ENCODE data around the gene PTPRK. TPM values are rescaled to one million over a fixed set of nuclear protein-coding genes. Genes with fewer than 3 reads are reported as not detected.
"Not testable (repeated sequence)": the region's sequence is repeated elsewhere in the genome, so short reads cannot be mapped to it uniquely, and the experiment has no call there.

PTPRK gene
- total and polyA plus RNA-seq, 2 of the 13 experiments (the other 11 are each of a cell fraction or from before 2014, with no cell fraction given) = 43.6 to 98.3 TPM

DNA sequence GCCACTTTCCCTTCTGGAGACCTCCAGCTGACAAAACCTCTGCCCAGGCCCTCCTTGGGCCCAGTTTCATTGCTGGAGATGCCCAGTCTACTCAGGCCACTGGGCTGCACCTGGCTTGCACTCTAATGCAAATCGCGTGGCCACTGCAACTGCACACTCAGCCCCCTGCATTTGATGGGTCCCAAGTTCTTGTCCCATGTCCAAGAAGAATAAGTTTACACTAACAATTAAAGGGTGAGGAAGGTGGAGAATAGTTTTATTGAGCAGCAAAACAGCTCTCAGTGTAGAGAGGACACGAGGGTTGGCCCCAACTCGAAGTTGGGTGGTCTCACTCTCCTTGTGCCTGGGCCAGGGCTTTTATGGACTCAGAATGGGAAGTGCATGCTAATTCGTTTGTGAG, 587.7 kb downstream of the PTPRK start:
- ATAC-seq (no peak), FAIRE-seq (no peak), DNase-seq (ENCODE audit: low spot score) (no peak)
- Histone ChIP-seq H3K9me3 (ENCODE audit: low read length) (peaks cover 9% of the 10 kb centered on the region), H3K4me2 (ENCODE audit: low read depth, low read length) (no peak overlapping the region), H3K4me1 (ENCODE audit: insufficient read depth, low read length) (no peaks in the 10 kb centered on the region), H2AFZ (ENCODE audit: low read length) (no peak overlapping the region), H3K4me3 (replicated peaks in 1 of 3; ENCODE audit: insufficient read depth in 1 of 3, low read depth in 2 of 3, low read length in 3 of 3) (no peak overlapping the region), H3K9ac (ENCODE audit: insufficient read depth, low read depth, low read length) (no peak overlapping the region), H4K20me1 (ENCODE audit: insufficient read depth, low read length) (no peaks in the 10 kb centered on the region), H3K79me2 (ENCODE audit: insufficient read depth, low read length) (no peaks in the 10 kb centered on the region), H3K27me3 (ENCODE audit: control insufficient read depth in 1 of 2, insufficient read depth in 2 of 2, low read length in 2 of 2) (no peaks in the 10 kb centered on the region), H3K36me3 (replicated peaks in 1 of 2; ENCODE audit: control insufficient read depth in 1 of 2, insufficient read depth in 2 of 2, low read length in 2 of 2) (no peaks in the 10 kb centered on the region), H3K27ac (ENCODE audit: extremely low read length, insufficient read depth, low read length) (no peak overlapping the region)
- TF ChIP-seq ZNF704 (CRISPR knock-in tag; IDR thresholded peaks at IDR 0.05; ENCODE audit: borderline replicate concordance) (no peak), ZNF652 (CRISPR knock-in tag; IDR thresholded peaks at IDR 0.05; ENCODE audit: borderline replicate concordance, low read depth) (no peak), ZNF720 (CRISPR knock-in tag; IDR thresholded peaks at IDR 0.05) (no peak), IRX3 (CRISPR knock-in tag; IDR thresholded peaks at IDR 0.05; ENCODE audit: borderline replicate concordance, low read depth) (no peak), PLRG1 (conservative IDR thresholded peaks at IDR 0.05) (no peak), ZSCAN12 (CRISPR knock-in tag; IDR thresholded peaks at IDR 0.05) (no peak), TBP (CRISPR knock-in tag; IDR thresholded peaks at IDR 0.05) (no peak), ZNF549 (CRISPR knock-in tag; IDR thresholded peaks at IDR 0.05) (no peak), CENPT (CRISPR knock-in tag; IDR thresholded peaks at IDR 0.05; ENCODE audit: low read depth) (no peak)
- TF ChIP-seq, protein P1, sequence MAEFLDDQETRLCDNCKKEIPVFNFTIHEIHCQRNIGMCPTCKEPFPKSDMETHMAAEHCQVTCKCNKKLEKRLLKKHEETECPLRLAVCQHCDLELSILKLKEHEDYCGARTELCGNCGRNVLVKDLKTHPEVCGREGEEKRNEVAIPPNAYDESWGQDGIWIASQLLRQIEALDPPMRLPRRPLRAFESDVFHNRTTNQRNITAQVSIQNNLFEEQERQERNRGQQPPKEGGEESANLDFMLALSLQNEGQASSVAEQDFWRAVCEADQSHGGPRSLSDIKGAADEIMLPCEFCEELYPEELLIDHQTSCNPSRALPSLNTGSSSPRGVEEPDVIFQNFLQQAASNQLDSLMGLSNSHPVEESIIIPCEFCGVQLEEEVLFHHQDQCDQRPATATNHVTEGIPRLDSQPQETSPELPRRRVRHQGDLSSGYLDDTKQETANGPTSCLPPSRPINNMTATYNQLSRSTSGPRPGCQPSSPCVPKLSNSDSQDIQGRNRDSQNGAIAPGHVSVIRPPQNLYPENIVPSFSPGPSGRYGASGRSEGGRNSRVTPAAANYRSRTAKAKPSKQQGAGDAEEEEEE (CRISPR knock-in tag; IDR thresholded peaks at IDR 0.05; ENCODE audit: borderline replicate concordance) = no peak
- no TSS peak for BruUV-seq (replicated peaks)
- intact Hi-C loops (cut with micrococcal nuclease; ENCODE audit: unreplicated experiment) (no loop called here), in situ Hi-C loops (cut with HindIII; ENCODE audit: extremely low pct_ligation_motif_present, low pct_unique_long_range_greater_than_20kb) (no loop called here)
- WGBS (ENCODE audit: low lambda C conversion rate) = 22% methylated on average over 5 of the region's 5 CpGs
- POLR2A ChIA-PET = no interaction called here
- CTCF ChIA-PET (ENCODE audit: low intra/inter-chr PET ratio, low total read pairs) = no interaction called here

- ATAC-seq; intact Hi-C loops (cut with micrococcal nuclease; ENCODE audit: unreplicated experiment); H3K27me3 ChIP-seq (ENCODE audit: control insufficient read depth in 1 of 2, insufficient read depth in 2 of 2, low read length in 2 of 2); H3K27ac ChIP-seq (ENCODE audit: extremely low read length, insufficient read depth, low read length); H3K9me3 ChIP-seq (ENCODE audit: low read length); H2AFZ ChIP-seq (ENCODE audit: low read length); FAIRE-seq; H3K79me2 ChIP-seq (ENCODE audit: insufficient read depth, low read length); CTCF ChIA-PET (ENCODE audit: low intra/inter-chr PET ratio, low total read pairs); H3K4me2 ChIP-seq (ENCODE audit: low read depth, low read length); H3K9ac ChIP-seq (ENCODE audit: insufficient read depth, low read depth, low read length); H3K36me3 ChIP-seq (replicated peaks in 1 of 2; ENCODE audit: control insufficient read depth in 1 of 2, insufficient read depth in 2 of 2, low read length in 2 of 2); H3K4me3 ChIP-seq (replicated peaks in 1 of 3; ENCODE audit: insufficient read depth in 1 of 3, low read depth in 2 of 3, low read length in 3 of 3); in situ Hi-C loops (cut with HindIII; ENCODE audit: extremely low pct_ligation_motif_present, low pct_unique_long_range_greater_than_20kb); H4K20me1 ChIP-seq (ENCODE audit: insufficient read depth, low read length); BruUV-seq (replicated peaks); POLR2A ChIA-PET; H3K4me1 ChIP-seq (ENCODE audit: insufficient read depth, low read length); DNase-seq (ENCODE audit: low spot score): not testable (repeated sequence)
- 17% methylated on average over 5 of the region's 10 CpGs for WGBS (ENCODE audit: low lambda C conversion rate)
Observed at GRCh38 chr6:127926441-127926840, 594.0 kb downstream of the PTPRK start.

Measured in HepG2 (cell line).